Osteoblast (primary cell): ENCODE data around the gene SCGN. TPM values are rescaled to one million over a fixed set of nuclear protein-coding genes. Genes with fewer than 3 reads are reported as not detected.

ENCODE experiments used
- DNase-seq: peaks from one replicate; pipeline ENCODE4 v3.0.0; 2011; ENCODE audit warnings: low spot score, mixed read lengths; ENCODE audit not compliant: insufficient read length; ENCODE audit errors: missing footprints
- H2AFZ ChIP-seq: 2 replicates; pipeline ENCODE4 v1.6.0; 2011; ENCODE audit warnings: mild to moderate bottlenecking, low read length
- H3K27ac ChIP-seq: 2 replicates; pipeline ENCODE4 v1.5.1; 2011; ENCODE audit warnings: mild to moderate bottlenecking, low read depth, low read length, moderate library complexity
- H3K27me3 ChIP-seq: 2 replicates; pipeline ENCODE4 v1.6.0; 2012; ENCODE audit warnings: mild to moderate bottlenecking, control low read depth, inconsistent platforms, low read length, moderate library complexity; ENCODE audit not compliant: insufficient read depth
- H3K36me3 ChIP-seq: 2 replicates; pipeline ENCODE4 v1.5.1; 2011; ENCODE audit warnings: mild to moderate bottlenecking, low read length, control low read depth, moderate library complexity; ENCODE audit not compliant: insufficient read depth
- H3K4me1 ChIP-seq: 2 replicates; pipeline ENCODE4 v1.5.1; 2011; ENCODE audit warnings: mild to moderate bottlenecking, low read length, control low read depth, moderate library complexity; ENCODE audit not compliant: insufficient read depth
- H3K4me2 ChIP-seq: 2 replicates; pipeline ENCODE4 v1.6.0; 2011; ENCODE audit warnings: mild to moderate bottlenecking, low read length; ENCODE audit not compliant: insufficient read depth
- H3K4me3 ChIP-seq: fragments of 200-600 bp; sonication (generic); 3 replicates; pipeline ENCODE4 v1.5.1; 2012; ENCODE audit warnings: mild to moderate bottlenecking, low read length, inconsistent platforms; ENCODE audit not compliant: insufficient read depth
- H3K79me2 ChIP-seq: 2 replicates; pipeline ENCODE4 v1.6.0; 2012; ENCODE audit warnings: mild to moderate bottlenecking, low read length, control low read depth, inconsistent platforms; ENCODE audit not compliant: insufficient read depth
- H3K9me3 ChIP-seq: 2 replicates; pipeline ENCODE4 v1.5.1; 2011; ENCODE audit warnings: low read depth, low read length, control low read depth
- H4K20me1 ChIP-seq: 2 replicates; pipeline ENCODE4 v1.6.0; 2012; ENCODE audit warnings: mild to moderate bottlenecking, low read length, control low read depth; ENCODE audit not compliant: insufficient read depth
- total RNA-seq: library from RNA; depleted of rRNA; stranded (reverse); fragments of >200 nt; gene quantifications from 2 replicates; pipeline ENCODE4 v1.2.3, GENCODE V29; 2012
- TF ChIP-seq, protein P1 (sequence below): IDR thresholded peaks from 2 replicates; pipeline ENCODE4 v1.5.1; 2011; ENCODE audit warnings: mild to moderate bottlenecking, low read depth, low read length, moderate library complexity; ENCODE audit errors: extremely low read depth

The SCGN gene, protein sequence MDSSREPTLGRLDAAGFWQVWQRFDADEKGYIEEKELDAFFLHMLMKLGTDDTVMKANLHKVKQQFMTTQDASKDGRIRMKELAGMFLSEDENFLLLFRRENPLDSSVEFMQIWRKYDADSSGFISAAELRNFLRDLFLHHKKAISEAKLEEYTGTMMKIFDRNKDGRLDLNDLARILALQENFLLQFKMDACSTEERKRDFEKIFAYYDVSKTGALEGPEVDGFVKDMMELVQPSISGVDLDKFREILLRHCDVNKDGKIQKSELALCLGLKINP
- not detected in 2 replicates for total RNA-seq

DNA sequence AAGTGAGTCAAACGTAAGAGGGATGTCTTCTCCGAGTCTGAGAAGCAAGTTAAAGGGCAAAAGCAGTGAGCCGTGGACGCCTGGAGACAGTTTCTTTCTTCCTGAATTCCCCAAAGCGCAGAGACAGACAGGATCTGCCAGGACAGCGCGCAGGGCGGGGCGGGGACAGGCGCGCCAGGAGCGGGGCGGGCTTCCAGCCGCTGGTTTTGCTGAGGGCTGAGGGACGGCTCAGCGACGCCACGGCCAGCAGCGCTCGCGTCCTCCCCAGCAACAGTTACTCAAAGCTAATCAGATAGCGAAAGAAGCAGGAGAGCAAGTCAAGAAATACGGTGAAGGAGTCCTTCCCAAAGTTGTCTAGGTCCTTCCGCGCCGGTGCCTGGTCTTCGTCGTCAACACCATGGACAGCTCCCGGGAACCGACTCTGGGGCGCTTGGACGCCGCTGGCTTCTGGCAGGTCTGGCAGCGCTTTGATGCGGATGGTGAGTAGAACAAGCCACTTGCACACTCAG lies at the start of gene SCGN:
SCGN (plus strand) TSS at position 209 of the 509 bp plus-strand sequence; CDS start at position 398, 189 bp downstream.
- no peaks in the 10 kb centered on the region for H4K20me1 ChIP-seq
- H3K4me1 ChIP-seq, result no peaks in the 10 kb centered on the region
- no peaks in the 10 kb centered on the region for H3K36me3 ChIP-seq
- peak within 1 kb of the TSS; percentile 56 for H3K4me2 ChIP-seq
- no peaks in the 10 kb centered on the region for H3K79me2 ChIP-seq
- H3K4me3 ChIP-seq, result no peak within 1 kb of the TSS
- H3K27ac ChIP-seq, result no peak within 1 kb of the TSS
- TF ChIP-seq, protein P1, sequence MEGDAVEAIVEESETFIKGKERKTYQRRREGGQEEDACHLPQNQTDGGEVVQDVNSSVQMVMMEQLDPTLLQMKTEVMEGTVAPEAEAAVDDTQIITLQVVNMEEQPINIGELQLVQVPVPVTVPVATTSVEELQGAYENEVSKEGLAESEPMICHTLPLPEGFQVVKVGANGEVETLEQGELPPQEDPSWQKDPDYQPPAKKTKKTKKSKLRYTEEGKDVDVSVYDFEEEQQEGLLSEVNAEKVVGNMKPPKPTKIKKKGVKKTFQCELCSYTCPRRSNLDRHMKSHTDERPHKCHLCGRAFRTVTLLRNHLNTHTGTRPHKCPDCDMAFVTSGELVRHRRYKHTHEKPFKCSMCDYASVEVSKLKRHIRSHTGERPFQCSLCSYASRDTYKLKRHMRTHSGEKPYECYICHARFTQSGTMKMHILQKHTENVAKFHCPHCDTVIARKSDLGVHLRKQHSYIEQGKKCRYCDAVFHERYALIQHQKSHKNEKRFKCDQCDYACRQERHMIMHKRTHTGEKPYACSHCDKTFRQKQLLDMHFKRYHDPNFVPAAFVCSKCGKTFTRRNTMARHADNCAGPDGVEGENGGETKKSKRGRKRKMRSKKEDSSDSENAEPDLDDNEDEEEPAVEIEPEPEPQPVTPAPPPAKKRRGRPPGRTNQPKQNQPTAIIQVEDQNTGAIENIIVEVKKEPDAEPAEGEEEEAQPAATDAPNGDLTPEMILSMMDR, result no peak
- peaks cover 5% of the 10 kb centered on the region for H3K27me3 ChIP-seq
- no peaks in the 10 kb centered on the region for H3K9me3 ChIP-seq
- no peak within 1 kb of the TSS for H2AFZ ChIP-seq
- DNase-seq, result peak; percentile 84

DNA sequence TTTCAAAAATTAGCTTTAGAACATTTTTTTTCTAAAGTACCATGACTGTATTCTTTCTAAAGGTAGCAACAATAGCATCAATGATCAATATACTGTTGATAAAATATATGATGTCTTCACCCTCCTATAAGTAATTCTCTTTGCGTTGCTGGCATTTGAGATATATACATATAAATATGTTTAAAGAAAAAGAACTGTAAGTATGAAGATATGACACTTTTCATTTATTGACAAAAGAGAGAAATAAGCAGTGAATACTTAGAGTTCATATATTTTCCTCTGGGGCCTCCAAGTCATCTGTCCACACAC lies 49.4 kb upstream of the SCGN start:
- Histone ChIP-seq H3K79me2 (no peaks in the 10 kb centered on the region), H3K27me3 (no peaks in the 10 kb centered on the region), H3K4me1 (no peaks in the 10 kb centered on the region), H2AFZ (no peak overlapping the region), H3K4me2 (no peak overlapping the region), H3K27ac (no peak overlapping the region), H3K36me3 (no peaks in the 10 kb centered on the region), H3K9me3 (no peaks in the 10 kb centered on the region), H4K20me1 (no peaks in the 10 kb centered on the region), H3K4me3 (no peak overlapping the region)
- DNase-seq, result no peak
- TF ChIP-seq, protein P1, result no peak

DNA sequence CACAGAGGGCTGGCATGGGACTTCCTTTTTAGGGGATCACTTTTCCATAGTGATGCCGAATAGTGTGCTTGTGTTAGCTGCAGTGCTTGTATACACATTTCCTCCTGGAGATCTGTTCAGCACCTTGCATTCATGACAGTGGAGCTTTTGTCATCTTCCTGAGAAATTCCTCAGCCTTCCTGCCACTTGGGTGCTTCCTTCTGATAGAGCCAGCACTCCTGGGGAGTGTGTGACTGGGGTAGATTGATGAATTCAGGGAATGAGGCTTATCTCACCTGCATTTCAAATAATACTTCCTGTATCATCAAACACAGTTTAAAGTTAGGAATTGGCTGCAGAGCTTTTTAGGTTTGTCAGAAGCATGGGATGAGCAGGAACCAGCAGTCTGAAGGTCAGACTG lies 48.8 kb upstream of the SCGN start:
- no peak overlapping the region for H2AFZ ChIP-seq
- no peaks in the 10 kb centered on the region for H3K36me3 ChIP-seq

DNA sequence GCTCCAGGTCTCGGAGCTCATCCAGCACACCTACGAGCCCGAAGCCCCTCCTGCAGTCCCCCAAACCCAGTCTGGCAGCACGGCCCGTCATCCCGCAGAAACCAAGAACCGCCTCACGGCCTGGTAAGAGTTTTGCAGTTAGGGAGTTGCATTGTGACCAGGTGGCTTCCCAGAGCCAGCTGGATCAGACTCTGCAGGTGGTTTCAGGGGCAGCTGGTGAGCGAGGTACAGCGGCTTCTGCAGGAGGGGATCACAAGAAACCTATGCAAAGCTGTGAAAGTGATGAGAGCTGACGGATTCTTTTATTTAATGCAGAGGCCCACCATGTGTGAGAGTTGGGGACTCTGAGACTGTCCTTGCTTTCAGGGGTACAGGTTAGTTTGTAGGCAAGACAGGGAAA lies 45.9 kb upstream of the SCGN start:
- no peaks in the 10 kb centered on the region for H3K27me3 ChIP-seq
- DNase-seq, result no peak
- H3K9me3 ChIP-seq, result no peaks in the 10 kb centered on the region
- no peaks in the 10 kb centered on the region for H3K36me3 ChIP-seq
- H3K27ac ChIP-seq, result no peak overlapping the region
- H3K79me2 ChIP-seq, result no peaks in the 10 kb centered on the region
- H3K4me3 ChIP-seq, result no peak overlapping the region
- H3K4me2 ChIP-seq, result no peak overlapping the region
- TF ChIP-seq, protein P1, result no peak
- no peaks in the 10 kb centered on the region for H3K4me1 ChIP-seq
- H4K20me1 ChIP-seq, result no peaks in the 10 kb centered on the region
- H2AFZ ChIP-seq, result no peak overlapping the region

More for the DNA sequence above, 48.8 kb upstream of the SCGN start:
- no peak overlapping the region for H3K4me3 ChIP-seq
- H3K79me2 ChIP-seq, result no peaks in the 10 kb centered on the region
- H3K4me2 ChIP-seq, result no peak overlapping the region
- no peak overlapping the region for H3K27ac ChIP-seq
- TF ChIP-seq, protein P1, result no peak
- no peaks in the 10 kb centered on the region for H3K4me1 ChIP-seq
- no peak for DNase-seq
- H3K9me3 ChIP-seq, result no peaks in the 10 kb centered on the region
- no peaks in the 10 kb centered on the region for H4K20me1 ChIP-seq
- H3K27me3 ChIP-seq, result no peaks in the 10 kb centered on the region
